ENCODE data around the gene KMT5B. TPM values are rescaled to one million over a fixed set of nuclear protein-coding genes. Genes with fewer than 3 reads are reported as not detected.

Gene KMT5B
- total RNA-seq, 1 experiment from 2014 or later, result 35.1 TPM

- Histone ChIP-seq H3K27me3 (ENCODE audit: insufficient read depth, low read length) (no peaks in the 10 kb centered on the region), H3K79me2 (ENCODE audit: insufficient read depth, low read length) (no peaks in the 10 kb centered on the region), H4K20me1 (ENCODE audit: insufficient read depth) (no peaks in the 10 kb centered on the region), H2AFZ (ENCODE audit: low read depth, low read length, poor library complexity, severe bottlenecking) (no peak overlapping the region), H3K9ac (ENCODE audit: low read length) (no peak overlapping the region), H3K9me2 (ENCODE audit: insufficient read depth) (no peaks in the 10 kb centered on the region), H3K4me1 (ENCODE audit: control insufficient read depth in 1 of 2, insufficient read depth in 2 of 2, low read length in 2 of 2) (peaks cover 0 to 5% of the 10 kb centered on the region in 2 experiments; a peak in 1 of 4 replicates), H3K4me3 (replicated peaks in 1 of 2; ENCODE audit: low read depth in 1 of 2, low read length in 2 of 2) (no peak overlapping the region), H3K27ac (ENCODE audit: low read depth, low read length) (no peak overlapping the region), H3K4me2 (ENCODE audit: low read length) (no peak overlapping the region), H3K36me3 (ENCODE audit: control insufficient read depth in 1 of 2, insufficient read depth in 2 of 2, low read length in 2 of 2) (no peaks in the 10 kb centered on the region), H3K9me3 (ENCODE audit: control insufficient read depth in 1 of 2, insufficient read depth in 1 of 2, low read depth in 1 of 2, low read length in 2 of 2) (no peaks in the 10 kb centered on the region)
- ATAC-seq (no peak), DNase-seq (ENCODE audit: low read depth, low spot score) (no peak)
- ChIA-PET POLR2A (no interaction called here), RAD21 (ENCODE audit: low non-redundant PET in 1 of 2, low total read pairs in 2 of 2, uncharacterized antibody in 2 of 2, unreplicated experiment in 2 of 2) (no interaction called here), CTCF (no interaction called here)
- intact Hi-C loops (cut with micrococcal nuclease), result no loop called here
- no peak for TF ChIP-seq ELF1 (IDR thresholded peaks at IDR 0.05; ENCODE audit: borderline replicate concordance, low read depth)
- no peak for TF ChIP-seq POLR2A (IDR thresholded peaks at IDR 0.05; ENCODE audit: borderline replicate concordance, extremely low read depth, insufficient read depth, insufficient read length)
- TF ChIP-seq, protein P1, sequence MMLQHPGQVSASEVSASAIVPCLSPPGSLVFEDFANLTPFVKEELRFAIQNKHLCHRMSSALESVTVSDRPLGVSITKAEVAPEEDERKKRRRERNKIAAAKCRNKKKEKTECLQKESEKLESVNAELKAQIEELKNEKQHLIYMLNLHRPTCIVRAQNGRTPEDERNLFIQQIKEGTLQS (IDR thresholded peaks at IDR 0.05), result no peak
- TF ChIP-seq MAX (IDR thresholded peaks at IDR 0.05), result no peak
- TF ChIP-seq EGR1 (IDR thresholded peaks at IDR 0.05; ENCODE audit: low read depth), result no peak
- TF ChIP-seq ZNF274 (IDR thresholded peaks at IDR 0.05; ENCODE audit: low read depth, low read length), result no peak
- TF ChIP-seq CBX3 (IDR thresholded peaks at IDR 0.05; ENCODE audit: low read depth), result no peak
- no peak for TF ChIP-seq FOSL1 (IDR thresholded peaks at IDR 0.05; ENCODE audit: low read depth)
- TF ChIP-seq JUND (IDR thresholded peaks at IDR 0.05), result no peak
- no peak for TF ChIP-seq CEBPB (IDR thresholded peaks at IDR 0.05; ENCODE audit: low read depth)
- TF ChIP-seq YY1 (IDR thresholded peaks at IDR 0.05; ENCODE audit: extremely low read depth, insufficient replicate concordance, low read depth, low read length), result no peak
- TF ChIP-seq, protein P2, sequence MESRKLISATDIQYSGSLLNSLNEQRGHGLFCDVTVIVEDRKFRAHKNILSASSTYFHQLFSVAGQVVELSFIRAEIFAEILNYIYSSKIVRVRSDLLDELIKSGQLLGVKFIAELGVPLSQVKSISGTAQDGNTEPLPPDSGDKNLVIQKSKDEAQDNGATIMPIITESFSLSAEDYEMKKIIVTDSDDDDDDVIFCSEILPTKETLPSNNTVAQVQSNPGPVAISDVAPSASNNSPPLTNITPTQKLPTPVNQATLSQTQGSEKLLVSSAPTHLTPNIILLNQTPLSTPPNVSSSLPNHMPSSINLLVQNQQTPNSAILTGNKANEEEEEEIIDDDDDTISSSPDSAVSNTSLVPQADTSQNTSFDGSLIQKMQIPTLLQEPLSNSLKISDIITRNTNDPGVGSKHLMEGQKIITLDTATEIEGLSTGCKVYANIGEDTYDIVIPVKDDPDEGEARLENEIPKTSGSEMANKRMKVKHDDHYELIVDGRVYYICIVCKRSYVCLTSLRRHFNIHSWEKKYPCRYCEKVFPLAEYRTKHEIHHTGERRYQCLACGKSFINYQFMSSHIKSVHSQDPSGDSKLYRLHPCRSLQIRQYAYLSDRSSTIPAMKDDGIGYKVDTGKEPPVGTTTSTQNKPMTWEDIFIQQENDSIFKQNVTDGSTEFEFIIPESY (IDR thresholded peaks at IDR 0.05; ENCODE audit: extremely low read depth, insufficient replicate concordance, low read length), result no peak
- no peak for TF ChIP-seq RAD21 (IDR thresholded peaks at IDR 0.05; ENCODE audit: low read depth)
- TF ChIP-seq ZFX (IDR thresholded peaks at IDR 0.05), result no peak
- TF ChIP-seq SP1 (IDR thresholded peaks at IDR 0.05; ENCODE audit: low read depth), result no peak
- no peak for TF ChIP-seq TCF7L2 (IDR thresholded peaks at IDR 0.05; ENCODE audit: borderline replicate concordance, extremely low read depth, insufficient read depth, insufficient read length)
- TF ChIP-seq, protein P3, sequence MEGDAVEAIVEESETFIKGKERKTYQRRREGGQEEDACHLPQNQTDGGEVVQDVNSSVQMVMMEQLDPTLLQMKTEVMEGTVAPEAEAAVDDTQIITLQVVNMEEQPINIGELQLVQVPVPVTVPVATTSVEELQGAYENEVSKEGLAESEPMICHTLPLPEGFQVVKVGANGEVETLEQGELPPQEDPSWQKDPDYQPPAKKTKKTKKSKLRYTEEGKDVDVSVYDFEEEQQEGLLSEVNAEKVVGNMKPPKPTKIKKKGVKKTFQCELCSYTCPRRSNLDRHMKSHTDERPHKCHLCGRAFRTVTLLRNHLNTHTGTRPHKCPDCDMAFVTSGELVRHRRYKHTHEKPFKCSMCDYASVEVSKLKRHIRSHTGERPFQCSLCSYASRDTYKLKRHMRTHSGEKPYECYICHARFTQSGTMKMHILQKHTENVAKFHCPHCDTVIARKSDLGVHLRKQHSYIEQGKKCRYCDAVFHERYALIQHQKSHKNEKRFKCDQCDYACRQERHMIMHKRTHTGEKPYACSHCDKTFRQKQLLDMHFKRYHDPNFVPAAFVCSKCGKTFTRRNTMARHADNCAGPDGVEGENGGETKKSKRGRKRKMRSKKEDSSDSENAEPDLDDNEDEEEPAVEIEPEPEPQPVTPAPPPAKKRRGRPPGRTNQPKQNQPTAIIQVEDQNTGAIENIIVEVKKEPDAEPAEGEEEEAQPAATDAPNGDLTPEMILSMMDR (IDR thresholded peaks at IDR 0.05 in 2 of 3, conservative IDR thresholded peaks at IDR 0.05 in 1 of 3; ENCODE audit: borderline replicate concordance in 1 of 3, insufficient read depth in 1 of 3, low read depth in 2 of 3, low read length in 2 of 3), result no peak
- BruUV-seq (replicated peaks), result no TSS peak
Observed at GRCh38 chr11:68159665-68160064, 53.4 kb downstream of the KMT5B start.

Data from HCT116 (cell line).